IMR-90 (cell line): ENCODE results near the gene PFKFB2. TPM values are rescaled to one million over a fixed set of nuclear protein-coding genes. Genes with fewer than 3 reads are reported as not detected.

ENCODE experiments used
- MAFK ChIP-seq: IDR thresholded peaks from 2 replicates; pipeline ENCODE4 v1.6.1; 2012; ENCODE audit warnings: low read depth, low read length, improper control_type of control experiment
- polyA plus RNA-seq, 3 experiments: library from polyadenylated mRNA; depleted of rRNA; stranded (reverse); fragments of >200 nt; gene quantifications; 2 replicates each; pipeline ENCODE4 v1.2.3, GENCODE V29; 2012; ENCODE audit warnings: low replicate concordance in 1 of 3
- total RNA-seq: library from RNA; depleted of rRNA; stranded (reverse); fragments of >200 nt; gene quantifications from 2 replicates; pipeline ENCODE4 v1.2.3, GENCODE V29; 2012
- TF ChIP-seq, protein P1 (sequence below): conservative IDR thresholded peaks from 2 replicates; pipeline ENCODE4 v1.5.1; 2012; ENCODE audit warnings: mild to moderate bottlenecking, low read depth, low read length, improper control_type of control experiment

The PFKFB2 gene
- total and polyA plus RNA-seq, 2 of the 4 experiments (the other 2 are of a cell fraction) = 0.62 to 1.3 TPM

DNA sequence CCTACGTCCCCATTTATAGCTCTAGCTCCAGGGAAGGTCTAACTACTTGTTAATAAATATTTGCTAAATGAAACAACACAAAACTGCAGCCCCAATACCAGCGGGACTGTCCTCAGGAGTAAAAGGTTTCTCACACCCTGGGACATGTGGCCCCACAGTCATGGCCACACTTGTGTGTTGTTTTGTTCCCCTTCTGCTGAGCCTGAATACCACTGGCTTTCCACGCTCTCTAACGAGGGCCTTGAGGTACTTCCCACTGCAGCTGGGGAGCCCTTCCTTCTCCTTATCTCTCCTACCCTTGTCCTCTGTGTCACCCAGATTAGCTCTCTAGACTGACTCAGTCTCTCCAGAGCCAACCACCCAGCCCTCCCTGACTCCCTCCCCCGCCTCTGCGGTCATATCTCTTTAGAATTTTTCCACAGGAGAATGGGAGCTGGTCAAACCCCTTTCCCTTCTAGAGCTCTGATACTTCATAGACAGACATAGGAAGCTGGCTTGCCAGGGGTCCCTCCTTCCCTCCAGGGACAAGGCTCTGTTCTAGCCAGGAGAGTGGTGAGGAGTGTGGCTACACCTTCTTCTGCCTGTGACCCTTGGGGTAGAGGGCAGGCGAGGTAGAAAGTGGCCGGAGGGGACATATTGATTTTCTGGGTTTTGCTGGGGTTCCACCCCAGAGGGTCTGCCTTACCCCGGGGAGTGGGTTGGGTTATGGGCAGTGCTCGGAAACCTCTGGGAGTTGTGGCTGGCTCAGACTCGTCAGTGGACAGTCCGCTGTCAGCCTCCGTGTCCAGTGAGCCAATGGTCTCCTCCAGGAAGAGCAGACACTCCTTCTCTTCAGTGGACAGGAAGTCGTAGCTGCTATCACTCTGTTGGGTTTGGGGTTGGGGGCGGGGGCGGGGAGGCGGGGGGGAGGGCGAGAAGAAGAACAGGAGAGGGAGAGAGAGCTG is 28.6 kb upstream of the PFKFB2 start (continued):
- TF ChIP-seq, protein P1, sequence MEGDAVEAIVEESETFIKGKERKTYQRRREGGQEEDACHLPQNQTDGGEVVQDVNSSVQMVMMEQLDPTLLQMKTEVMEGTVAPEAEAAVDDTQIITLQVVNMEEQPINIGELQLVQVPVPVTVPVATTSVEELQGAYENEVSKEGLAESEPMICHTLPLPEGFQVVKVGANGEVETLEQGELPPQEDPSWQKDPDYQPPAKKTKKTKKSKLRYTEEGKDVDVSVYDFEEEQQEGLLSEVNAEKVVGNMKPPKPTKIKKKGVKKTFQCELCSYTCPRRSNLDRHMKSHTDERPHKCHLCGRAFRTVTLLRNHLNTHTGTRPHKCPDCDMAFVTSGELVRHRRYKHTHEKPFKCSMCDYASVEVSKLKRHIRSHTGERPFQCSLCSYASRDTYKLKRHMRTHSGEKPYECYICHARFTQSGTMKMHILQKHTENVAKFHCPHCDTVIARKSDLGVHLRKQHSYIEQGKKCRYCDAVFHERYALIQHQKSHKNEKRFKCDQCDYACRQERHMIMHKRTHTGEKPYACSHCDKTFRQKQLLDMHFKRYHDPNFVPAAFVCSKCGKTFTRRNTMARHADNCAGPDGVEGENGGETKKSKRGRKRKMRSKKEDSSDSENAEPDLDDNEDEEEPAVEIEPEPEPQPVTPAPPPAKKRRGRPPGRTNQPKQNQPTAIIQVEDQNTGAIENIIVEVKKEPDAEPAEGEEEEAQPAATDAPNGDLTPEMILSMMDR = no peak
- TF ChIP-seq MAFK = no peak
